Breast epithelium (tissue), 3 donors: ENCODE measurements around the gene HNRNPA1L2.
"Not testable (repeated sequence)": the region's sequence is repeated elsewhere in the genome, so short reads cannot be mapped to it uniquely, and the experiment has no call there.

Experiments used
- POLR2A ChIP-seq: fragments of 450-650 bp; IDR thresholded peaks from one replicate; pipeline ENCODE4 v1.6.1; 2016; ENCODE audit warnings: antibody characterized with exemption, mild to moderate bottlenecking, moderate library complexity
- TF ChIP-seq, protein P1 (sequence below), 3 donors: fragments of 450-650 bp; IDR thresholded peaks; one replicate each; pipeline ENCODE4 v1.5.1; 2016 to 2017; ENCODE audit warnings: antibody characterized with exemption in 3 of 3, mild to moderate bottlenecking in 3 of 3, moderate library complexity in 3 of 3

DNA sequence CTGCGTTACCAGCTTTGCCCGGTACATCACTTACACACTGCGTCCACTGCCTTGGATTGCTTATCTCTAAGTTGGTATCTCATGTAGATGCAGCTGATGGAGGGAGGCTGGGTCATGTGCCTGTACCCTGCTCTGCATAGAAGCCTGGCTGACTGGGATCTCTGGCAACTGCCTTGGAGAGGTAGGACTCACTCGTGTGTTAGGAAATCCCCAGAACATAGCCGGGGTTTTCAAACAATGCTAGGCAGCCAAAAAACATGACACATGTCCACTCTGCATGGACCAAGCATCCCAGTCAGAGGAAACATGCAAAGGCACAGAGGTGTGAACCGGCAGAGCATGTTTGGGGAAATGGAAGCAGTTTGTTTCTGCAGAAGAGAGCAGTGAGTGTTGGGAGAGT lies 36.1 kb upstream of the HNRNPA1L2 start:
- TF ChIP-seq, protein P1, sequence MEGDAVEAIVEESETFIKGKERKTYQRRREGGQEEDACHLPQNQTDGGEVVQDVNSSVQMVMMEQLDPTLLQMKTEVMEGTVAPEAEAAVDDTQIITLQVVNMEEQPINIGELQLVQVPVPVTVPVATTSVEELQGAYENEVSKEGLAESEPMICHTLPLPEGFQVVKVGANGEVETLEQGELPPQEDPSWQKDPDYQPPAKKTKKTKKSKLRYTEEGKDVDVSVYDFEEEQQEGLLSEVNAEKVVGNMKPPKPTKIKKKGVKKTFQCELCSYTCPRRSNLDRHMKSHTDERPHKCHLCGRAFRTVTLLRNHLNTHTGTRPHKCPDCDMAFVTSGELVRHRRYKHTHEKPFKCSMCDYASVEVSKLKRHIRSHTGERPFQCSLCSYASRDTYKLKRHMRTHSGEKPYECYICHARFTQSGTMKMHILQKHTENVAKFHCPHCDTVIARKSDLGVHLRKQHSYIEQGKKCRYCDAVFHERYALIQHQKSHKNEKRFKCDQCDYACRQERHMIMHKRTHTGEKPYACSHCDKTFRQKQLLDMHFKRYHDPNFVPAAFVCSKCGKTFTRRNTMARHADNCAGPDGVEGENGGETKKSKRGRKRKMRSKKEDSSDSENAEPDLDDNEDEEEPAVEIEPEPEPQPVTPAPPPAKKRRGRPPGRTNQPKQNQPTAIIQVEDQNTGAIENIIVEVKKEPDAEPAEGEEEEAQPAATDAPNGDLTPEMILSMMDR (IDR thresholded peaks at IDR 0.05), result not testable (repeated sequence)
- TF ChIP-seq POLR2A, result not testable (repeated sequence)
